HG03520 (cell line): ENCODE data around the gene NQO2.
A peak's percentile ranks its signal among the peaks of the same experiment; 100 is the strongest.

ENCODE experiments used
- ATAC-seq: cut with Tn5 transposase; IDR thresholded peaks from one replicate; pipeline ENCODE4 v1.9.1; 2021; ENCODE audit warnings: mild to moderate bottlenecking, moderate library complexity; ENCODE audit not compliant: unreplicated experiment

NQO2 gene

GRCh38 chr6:3068329-3069214 lies 68.9 kb downstream of the NQO2 start, which contains the start of gene RIPK1:
Gene RIPK1, plus strand, starts transcription at chr6:3068494. Its CDS starts 8,330 bp downstream, at chr6:3076824.
- peak; percentile 82 for ATAC-seq
